ENCODE data around the gene NCR3LG1.
"Not testable (repeated sequence)": the region's sequence is repeated elsewhere in the genome, so short reads cannot be mapped to it uniquely, and the experiment has no call there.

NCR3LG1 gene

GRCh38 chr11:17413414-17414316, 62.1 kb downstream of the NCR3LG1 start:
- no peak overlapping the region for H3K9ac ChIP-seq (ENCODE audit: low read depth, low read length)
- H3K9me3 ChIP-seq (ENCODE audit: control insufficient read depth, insufficient read depth, low read length), result no peaks in the 10 kb centered on the region
- H3K4me1 ChIP-seq (ENCODE audit: control insufficient read depth, insufficient read depth, low read length), result no peaks in the 10 kb centered on the region
- no peaks in the 10 kb centered on the region for H3K36me3 ChIP-seq (ENCODE audit: control insufficient read depth, insufficient read depth, low read length)
- no peak overlapping the region for H3K4me3 ChIP-seq (ENCODE audit: low read depth, low read length)
- no peak overlapping the region for H3K27ac ChIP-seq (ENCODE audit: low read depth, low read length)
- H3K27me3 ChIP-seq (ENCODE audit: control insufficient read depth, insufficient read depth, low read length), result no peaks in the 10 kb centered on the region

GRCh38 chr11:17414317-17414737, 62.7 kb downstream of the NCR3LG1 start:
- Histone ChIP-seq H3K9ac (ENCODE audit: low read depth, low read length) (no peak overlapping the region), H3K9me3 (ENCODE audit: control insufficient read depth, insufficient read depth, low read length) (no peaks in the 10 kb centered on the region), H3K27ac (ENCODE audit: low read depth, low read length) (no peak overlapping the region), H3K27me3 (ENCODE audit: control insufficient read depth, insufficient read depth, low read length) (no peaks in the 10 kb centered on the region), H3K36me3 (ENCODE audit: control insufficient read depth, insufficient read depth, low read length) (no peaks in the 10 kb centered on the region), H3K4me1 (ENCODE audit: control insufficient read depth, insufficient read depth, low read length) (no peaks in the 10 kb centered on the region), H3K4me3 (ENCODE audit: low read depth, low read length) (no peak overlapping the region)

DNA sequence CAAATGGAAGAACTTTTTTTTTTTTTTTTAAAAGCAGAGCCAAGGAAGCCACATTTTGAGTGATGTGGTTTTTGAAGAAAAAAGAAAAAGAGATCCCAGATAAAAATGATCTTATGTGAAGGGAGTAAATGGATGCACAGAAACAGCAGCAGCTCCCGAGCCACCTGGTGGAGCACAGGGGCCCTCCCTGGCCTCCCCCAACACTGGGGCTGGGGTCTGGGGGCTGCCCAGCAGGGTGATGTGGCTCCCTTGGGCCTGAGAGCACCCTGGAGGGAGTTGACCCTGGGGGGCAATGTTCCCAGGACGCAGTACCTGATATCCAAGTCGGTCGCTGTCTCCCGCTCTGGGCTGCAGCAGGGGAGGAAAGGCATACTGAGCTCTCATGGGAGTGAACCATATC, 63.4 kb downstream of the NCR3LG1 start:
- Histone ChIP-seq H3K27me3 (ENCODE audit: control insufficient read depth, insufficient read depth, low read length) (no peaks in the 10 kb centered on the region; the same call in 1 of the 2 replicates), H3K4me3 (ENCODE audit: low read depth, low read length) (no peak overlapping the region), H3K9me3 (ENCODE audit: control insufficient read depth, insufficient read depth, low read length) (no peaks in the 10 kb centered on the region), H3K9ac (ENCODE audit: low read depth, low read length) (no peak overlapping the region), H3K36me3 (ENCODE audit: control insufficient read depth, insufficient read depth, low read length) (no peaks in the 10 kb centered on the region), H3K4me1 (ENCODE audit: control insufficient read depth, insufficient read depth, low read length) (no peaks in the 10 kb centered on the region), H3K27ac (ENCODE audit: low read depth, low read length) (no peak overlapping the region)

GRCh38 chr11:17415523-17416104, 64.0 kb downstream of the NCR3LG1 start:
- no peaks in the 10 kb centered on the region for H3K9me3 ChIP-seq (ENCODE audit: control insufficient read depth, insufficient read depth, low read length)
- H3K9ac ChIP-seq (ENCODE audit: low read depth, low read length), result no peak overlapping the region
- H3K27me3 ChIP-seq (ENCODE audit: control insufficient read depth, insufficient read depth, low read length), result no peaks in the 10 kb centered on the region; the same call in 1 of the 2 replicates
- 0 out of 2 replicates have a peak, but pooled peaks cover 2% of the 10 kb centered on the region for H3K4me1 ChIP-seq (ENCODE audit: control insufficient read depth, insufficient read depth, low read length)
- no peaks in the 10 kb centered on the region for H3K36me3 ChIP-seq (ENCODE audit: control insufficient read depth, insufficient read depth, low read length)
- no peak overlapping the region for H3K4me3 ChIP-seq (ENCODE audit: low read depth, low read length)
- no peak overlapping the region for H3K27ac ChIP-seq (ENCODE audit: low read depth, low read length)

DNA sequence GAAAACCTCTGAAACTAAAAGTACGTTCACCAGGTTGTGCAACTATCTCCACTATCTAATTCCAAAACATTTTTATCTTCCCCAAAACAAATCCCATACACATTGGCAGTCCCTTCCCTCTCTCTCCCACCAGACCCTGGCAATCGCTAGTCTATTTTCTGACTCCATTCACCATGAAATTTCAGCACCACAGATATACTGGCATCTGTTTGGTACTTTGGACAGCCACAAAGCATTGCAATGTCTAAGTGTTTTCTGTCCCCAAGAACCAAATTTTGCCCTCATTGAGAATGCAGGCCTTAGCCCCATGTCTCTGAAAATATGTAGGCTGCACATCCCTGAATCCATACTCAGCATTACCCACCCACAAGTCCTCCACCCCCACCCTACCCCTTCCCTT, 64.9 kb downstream of the NCR3LG1 start:
- Histone ChIP-seq H3K27ac (ENCODE audit: low read depth, low read length) (no peak overlapping the region), H3K9me3 (ENCODE audit: control insufficient read depth, insufficient read depth, low read length) (no peaks in the 10 kb centered on the region), H3K4me1 (ENCODE audit: control insufficient read depth, insufficient read depth, low read length) (0 out of 2 replicates have a peak, but pooled peaks cover 8% of the 10 kb centered on the region), H3K4me3 (ENCODE audit: low read depth, low read length) (no peak overlapping the region), H3K9ac (ENCODE audit: low read depth, low read length) (no peak overlapping the region), H3K36me3 (ENCODE audit: control insufficient read depth, insufficient read depth, low read length) (no peaks in the 10 kb centered on the region), H3K27me3 (ENCODE audit: control insufficient read depth, insufficient read depth, low read length) (no peaks in the 10 kb centered on the region; the same call in 1 of the 2 replicates)

- H3K27ac ChIP-seq (ENCODE audit: low read depth, low read length), result no peak overlapping the region
- H3K4me1 ChIP-seq (ENCODE audit: control insufficient read depth, insufficient read depth, low read length), result 0 out of 2 replicates have a peak, but pooled peaks cover 8% of the 10 kb centered on the region
- no peak overlapping the region for H3K9ac ChIP-seq (ENCODE audit: low read depth, low read length)
- no peaks in the 10 kb centered on the region for H3K36me3 ChIP-seq (ENCODE audit: control insufficient read depth, insufficient read depth, low read length)
- no peaks in the 10 kb centered on the region; the same call in 1 of the 2 replicates for H3K27me3 ChIP-seq (ENCODE audit: control insufficient read depth, insufficient read depth, low read length)
- H3K9me3 ChIP-seq (ENCODE audit: control insufficient read depth, insufficient read depth, low read length), result no peaks in the 10 kb centered on the region
- no peak overlapping the region for H3K4me3 ChIP-seq (ENCODE audit: low read depth, low read length)
These were observed 67.0 kb downstream of the NCR3LG1 start for GRCh38 chr11:17418444-17419081.

- no peak overlapping the region for H3K9ac ChIP-seq (ENCODE audit: low read depth, low read length)
- H3K9me3 ChIP-seq (ENCODE audit: control insufficient read depth, insufficient read depth, low read length), result no peaks in the 10 kb centered on the region
- H3K4me1 ChIP-seq (ENCODE audit: control insufficient read depth, insufficient read depth, low read length), result 0 out of 2 replicates have a peak, but pooled peaks cover 8% of the 10 kb centered on the region
- no peak overlapping the region for H3K27ac ChIP-seq (ENCODE audit: low read depth, low read length)
- no peak overlapping the region for H3K4me3 ChIP-seq (ENCODE audit: low read depth, low read length)
- no peaks in the 10 kb centered on the region; the same call in 1 of the 2 replicates for H3K27me3 ChIP-seq (ENCODE audit: control insufficient read depth, insufficient read depth, low read length)
- no peaks in the 10 kb centered on the region for H3K36me3 ChIP-seq (ENCODE audit: control insufficient read depth, insufficient read depth, low read length)
These were observed 70.2 kb downstream of the NCR3LG1 start for GRCh38 chr11:17421781-17422180.

DNA sequence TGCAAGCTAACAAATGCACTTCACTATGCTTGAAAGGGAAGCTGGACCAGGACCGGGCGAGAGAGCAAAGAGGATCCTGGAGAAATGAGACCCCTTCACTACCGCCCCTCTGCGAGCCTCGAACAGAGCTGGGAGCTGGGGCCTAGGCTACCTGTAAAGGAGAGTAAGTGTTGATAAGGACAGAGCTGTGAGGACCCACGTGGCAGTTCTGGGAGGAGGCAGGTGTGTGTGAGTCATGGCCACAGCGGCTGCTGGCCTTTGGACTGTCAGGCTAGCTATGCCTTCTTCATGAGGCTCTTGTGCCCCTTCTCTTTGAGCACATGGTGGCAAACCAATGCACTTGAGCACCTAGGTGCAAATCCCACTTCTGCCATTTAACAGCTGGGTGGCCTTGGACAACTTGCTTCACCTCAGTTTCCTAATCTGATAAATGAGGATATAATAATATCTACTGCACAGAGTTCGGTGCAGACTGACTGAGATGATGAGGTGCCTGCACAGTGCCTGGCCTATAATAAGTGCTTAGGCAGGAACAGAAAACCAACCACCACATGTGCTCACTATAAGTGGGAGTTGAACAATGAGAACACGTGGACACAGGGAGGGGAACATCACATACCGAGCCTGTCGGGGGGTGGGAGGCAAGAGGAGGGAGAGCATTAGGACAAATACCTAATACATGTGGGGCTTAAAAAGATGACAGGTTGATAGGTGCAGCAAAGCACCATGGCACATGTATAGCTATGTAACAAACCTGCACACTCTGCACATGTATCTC, 72.1 kb downstream of the NCR3LG1 start:
- Histone ChIP-seq H3K27ac (ENCODE audit: low read depth, low read length) (no peak overlapping the region), H3K4me3 (ENCODE audit: low read depth, low read length) (no peak overlapping the region), H3K9ac (ENCODE audit: low read depth, low read length) (no peak overlapping the region), H3K36me3 (ENCODE audit: control insufficient read depth, insufficient read depth, low read length) (no peaks in the 10 kb centered on the region), H3K9me3 (ENCODE audit: control insufficient read depth, insufficient read depth, low read length) (no peaks in the 10 kb centered on the region), H3K4me1 (ENCODE audit: control insufficient read depth, insufficient read depth, low read length) (0 out of 2 replicates have a peak, but pooled peaks cover 8% of the 10 kb centered on the region), H3K27me3 (ENCODE audit: control insufficient read depth, insufficient read depth, low read length) (no peaks in the 10 kb centered on the region; the same call in 1 of the 2 replicates)

DNA sequence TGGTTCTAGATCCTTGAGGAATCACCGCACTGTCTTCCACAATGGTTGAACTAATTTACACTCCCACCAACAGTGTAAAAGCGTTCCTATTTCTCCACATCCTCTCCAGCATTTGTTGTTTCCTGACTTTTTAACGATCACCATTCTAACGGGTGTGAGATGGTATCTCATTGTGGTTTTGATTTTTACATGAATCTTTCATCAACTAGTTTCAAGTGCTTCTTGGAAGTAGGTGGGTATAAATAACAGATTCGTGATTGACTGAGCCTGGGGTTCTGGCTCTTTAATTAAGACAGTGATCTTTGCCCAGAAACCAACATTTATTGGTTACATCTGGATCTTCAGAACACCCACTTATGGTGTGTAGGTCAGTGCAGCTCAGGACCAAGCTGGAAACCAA, 74.6 kb downstream of the NCR3LG1 start:
- H3K27ac ChIP-seq (ENCODE audit: low read depth, low read length); H3K27me3 ChIP-seq (ENCODE audit: control insufficient read depth, insufficient read depth, low read length); H3K4me1 ChIP-seq (ENCODE audit: control insufficient read depth, insufficient read depth, low read length): not testable (repeated sequence)

More for the DNA sequence above, 74.6 kb downstream of the NCR3LG1 start:
- H3K9me3 ChIP-seq (ENCODE audit: control insufficient read depth, insufficient read depth, low read length); H3K36me3 ChIP-seq (ENCODE audit: control insufficient read depth, insufficient read depth, low read length); H3K9ac ChIP-seq (ENCODE audit: low read depth, low read length); H3K4me3 ChIP-seq (ENCODE audit: low read depth, low read length): not testable (repeated sequence)
